Fibroblast of pulmonary artery (primary cell): ENCODE results near the gene GALNT9.

ENCODE experiments used
- DNase-seq: peaks from one replicate; pipeline ENCODE4 v3.0.0-alpha.2; 2010; ENCODE audit warnings: low read depth
- H3K4me3 ChIP-seq: replicated peaks from 2 replicates; pipeline ENCODE4 v1.5.1; 2011; ENCODE audit warnings: low read depth, mild to moderate bottlenecking, control low read depth, low read length, moderate library complexity
- TF ChIP-seq, protein P1 (sequence below): IDR thresholded peaks from 2 replicates; pipeline ENCODE4 v1.5.1; 2011; ENCODE audit warnings: mild to moderate bottlenecking, control low read depth, low read length, inconsistent platforms; ENCODE audit errors: missing control alignments

The GALNT9 gene

DNA sequence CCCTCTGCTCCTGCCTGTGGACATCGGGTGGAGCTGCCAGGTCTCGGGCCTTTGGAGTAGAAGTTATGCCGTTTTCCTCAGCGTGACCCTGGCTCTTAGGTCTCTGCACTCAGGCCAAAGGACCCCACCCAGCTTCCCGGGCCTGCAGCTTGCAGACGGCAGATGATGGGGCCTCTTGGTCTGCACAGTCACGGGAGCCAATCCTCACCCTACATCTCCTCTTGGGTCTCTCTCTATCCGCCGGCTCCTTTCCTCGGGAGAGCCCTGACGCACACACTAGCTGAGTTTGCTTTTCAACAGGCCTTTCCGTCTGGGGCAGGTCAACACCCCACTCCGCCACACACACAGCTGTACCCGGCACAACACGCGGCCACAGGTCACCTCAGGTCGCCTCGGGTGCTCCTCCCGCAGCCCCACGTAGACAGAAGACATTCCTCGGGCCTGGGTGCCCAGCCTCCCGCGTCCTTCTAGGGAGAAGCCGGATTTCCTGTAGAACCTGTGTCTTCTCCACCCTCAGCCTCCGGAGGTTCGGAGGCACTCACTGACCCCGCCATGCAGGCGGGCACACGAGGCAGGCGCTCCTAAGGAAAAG, 9.9 kb downstream of the GALNT9 start:
- TF ChIP-seq, protein P1, sequence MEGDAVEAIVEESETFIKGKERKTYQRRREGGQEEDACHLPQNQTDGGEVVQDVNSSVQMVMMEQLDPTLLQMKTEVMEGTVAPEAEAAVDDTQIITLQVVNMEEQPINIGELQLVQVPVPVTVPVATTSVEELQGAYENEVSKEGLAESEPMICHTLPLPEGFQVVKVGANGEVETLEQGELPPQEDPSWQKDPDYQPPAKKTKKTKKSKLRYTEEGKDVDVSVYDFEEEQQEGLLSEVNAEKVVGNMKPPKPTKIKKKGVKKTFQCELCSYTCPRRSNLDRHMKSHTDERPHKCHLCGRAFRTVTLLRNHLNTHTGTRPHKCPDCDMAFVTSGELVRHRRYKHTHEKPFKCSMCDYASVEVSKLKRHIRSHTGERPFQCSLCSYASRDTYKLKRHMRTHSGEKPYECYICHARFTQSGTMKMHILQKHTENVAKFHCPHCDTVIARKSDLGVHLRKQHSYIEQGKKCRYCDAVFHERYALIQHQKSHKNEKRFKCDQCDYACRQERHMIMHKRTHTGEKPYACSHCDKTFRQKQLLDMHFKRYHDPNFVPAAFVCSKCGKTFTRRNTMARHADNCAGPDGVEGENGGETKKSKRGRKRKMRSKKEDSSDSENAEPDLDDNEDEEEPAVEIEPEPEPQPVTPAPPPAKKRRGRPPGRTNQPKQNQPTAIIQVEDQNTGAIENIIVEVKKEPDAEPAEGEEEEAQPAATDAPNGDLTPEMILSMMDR: no peak
- no peak for DNase-seq
- no peak overlapping the region for H3K4me3 ChIP-seq

- TF ChIP-seq, protein P1: no peak
- no peak for DNase-seq
- no peak overlapping the region for H3K4me3 ChIP-seq
Measured at GRCh38 chr12:132318618-132319033, 10.8 kb downstream of the GALNT9 start.

- TF ChIP-seq, protein P1: no peak
- no peak for DNase-seq
- no peak overlapping the region for H3K4me3 ChIP-seq
Measured at GRCh38 chr12:132318135-132318534, 11.3 kb downstream of the GALNT9 start.

- TF ChIP-seq, protein P1: no peak
- no peak overlapping the region for H3K4me3 ChIP-seq
- no peak for DNase-seq
Measured at GRCh38 chr12:132317233-132317938, 12.0 kb downstream of the GALNT9 start.

DNA sequence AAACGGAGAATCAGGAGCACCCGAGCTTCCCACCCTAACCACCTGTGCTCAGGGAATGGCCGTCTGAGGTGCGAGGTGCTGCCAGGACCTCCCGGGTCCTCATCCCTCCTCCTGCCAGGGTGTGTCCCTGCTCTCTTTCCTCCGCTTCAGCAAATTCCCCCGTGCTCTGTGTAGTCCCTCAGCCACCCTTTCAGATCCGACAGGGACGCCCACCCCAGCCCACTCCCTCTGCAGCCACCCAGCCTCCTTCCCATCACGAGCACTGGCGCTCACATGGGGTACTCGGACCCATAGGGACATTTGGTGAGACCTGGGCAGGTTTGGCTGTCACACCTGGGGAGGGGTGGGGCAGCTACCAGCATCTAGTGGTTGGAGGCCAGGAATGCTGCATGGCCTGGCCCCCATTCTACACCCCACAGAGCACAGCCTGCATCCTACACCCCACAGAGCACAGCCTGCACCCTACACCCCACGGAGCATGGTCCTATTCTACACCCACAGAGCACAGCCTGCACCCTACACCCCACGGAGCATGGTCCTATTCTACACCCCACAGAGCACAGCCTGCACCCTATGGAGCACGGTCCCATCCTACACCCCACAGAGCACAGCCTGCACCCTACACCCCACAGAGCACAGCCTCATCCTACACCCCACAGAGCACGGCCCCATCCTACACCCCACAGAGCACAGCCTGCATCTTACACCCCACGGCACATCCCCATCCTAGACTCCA, 12.7 kb downstream of the GALNT9 start:
- DNase-seq: no peak
- no peak overlapping the region for H3K4me3 ChIP-seq
- TF ChIP-seq, protein P1: no peak

DNA sequence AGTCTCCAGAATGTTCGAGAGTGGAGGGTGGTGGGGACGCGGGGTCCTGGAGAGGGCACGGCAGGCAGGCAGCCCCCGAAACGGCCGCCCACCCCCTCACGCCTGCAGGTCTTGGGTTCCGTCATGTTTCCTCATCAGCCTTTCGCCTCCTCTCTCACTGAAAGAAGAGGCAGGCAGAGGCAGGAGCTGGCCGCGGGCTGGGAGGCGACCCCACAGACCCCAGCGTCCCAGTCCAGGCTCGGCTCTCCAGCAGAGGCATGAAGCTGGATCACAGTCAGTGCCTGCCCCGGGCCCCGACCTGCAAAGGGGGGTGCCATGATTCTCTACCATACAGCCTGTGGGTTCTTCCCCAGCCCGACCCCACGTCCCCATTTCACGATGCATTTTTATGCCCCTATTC, 13.4 kb downstream of the GALNT9 start:
- TF ChIP-seq, protein P1: no peak
- DNase-seq: no peak
- H3K4me3 ChIP-seq: no peak overlapping the region
